RPMI8226 (cell line): ENCODE data around the gene AQP12A.
A peak's percentile ranks its signal among the peaks of the same experiment; 100 is the strongest.
"Not testable (repeated sequence)": the region's sequence is repeated elsewhere in the genome, so short reads cannot be mapped to it uniquely, and the experiment has no call there.

ENCODE experiments used
- DNase-seq: peaks from one replicate; pipeline ENCODE4 v3.0.0-alpha.2; 2015

Gene AQP12A

DNA sequence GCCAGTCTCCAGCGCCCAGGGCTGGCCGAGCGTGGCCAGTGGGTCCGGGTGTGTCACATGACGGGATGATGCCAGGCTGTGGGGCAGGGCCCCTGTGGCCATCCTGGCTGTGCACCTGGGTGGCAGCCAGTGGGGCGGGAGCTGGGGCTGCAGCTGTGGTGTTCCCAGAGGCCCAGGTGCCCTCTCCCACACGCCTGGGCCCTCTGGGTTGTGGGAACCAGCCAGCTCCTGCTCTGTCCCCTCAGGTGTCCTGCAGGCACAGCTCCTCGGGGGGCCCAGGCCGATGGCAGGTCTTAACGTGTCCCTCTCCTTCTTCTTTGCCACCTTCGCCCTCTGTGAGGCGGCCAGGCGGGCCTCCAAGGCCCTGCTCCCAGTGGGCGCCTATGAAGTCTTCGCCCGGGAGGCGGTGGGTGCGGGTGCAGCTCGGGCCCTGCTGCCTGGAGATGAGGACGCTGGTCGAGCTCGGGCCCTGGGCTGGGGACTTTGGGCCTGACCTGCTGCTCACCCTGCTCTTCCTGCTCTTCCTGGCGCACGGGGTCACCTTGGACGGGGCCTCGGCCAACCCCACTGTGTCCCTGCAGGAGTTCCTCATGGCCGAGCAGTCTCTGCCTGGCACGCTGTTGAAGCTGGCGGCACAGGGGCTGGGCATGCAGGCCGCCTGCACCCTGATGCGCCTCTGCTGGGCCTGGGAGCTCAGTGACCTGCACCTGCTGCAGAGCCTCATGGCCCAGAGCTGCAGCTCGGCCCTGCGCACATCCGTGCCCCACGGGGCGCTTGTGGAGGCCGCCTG, at the start of gene AQP12A:
Gene AQP12A (plus strand): TSS at position 236 of the 790 bp plus-strand sequence. CDS start 48 bp downstream, at position 284.
- not testable (repeated sequence) for DNase-seq

DNA sequence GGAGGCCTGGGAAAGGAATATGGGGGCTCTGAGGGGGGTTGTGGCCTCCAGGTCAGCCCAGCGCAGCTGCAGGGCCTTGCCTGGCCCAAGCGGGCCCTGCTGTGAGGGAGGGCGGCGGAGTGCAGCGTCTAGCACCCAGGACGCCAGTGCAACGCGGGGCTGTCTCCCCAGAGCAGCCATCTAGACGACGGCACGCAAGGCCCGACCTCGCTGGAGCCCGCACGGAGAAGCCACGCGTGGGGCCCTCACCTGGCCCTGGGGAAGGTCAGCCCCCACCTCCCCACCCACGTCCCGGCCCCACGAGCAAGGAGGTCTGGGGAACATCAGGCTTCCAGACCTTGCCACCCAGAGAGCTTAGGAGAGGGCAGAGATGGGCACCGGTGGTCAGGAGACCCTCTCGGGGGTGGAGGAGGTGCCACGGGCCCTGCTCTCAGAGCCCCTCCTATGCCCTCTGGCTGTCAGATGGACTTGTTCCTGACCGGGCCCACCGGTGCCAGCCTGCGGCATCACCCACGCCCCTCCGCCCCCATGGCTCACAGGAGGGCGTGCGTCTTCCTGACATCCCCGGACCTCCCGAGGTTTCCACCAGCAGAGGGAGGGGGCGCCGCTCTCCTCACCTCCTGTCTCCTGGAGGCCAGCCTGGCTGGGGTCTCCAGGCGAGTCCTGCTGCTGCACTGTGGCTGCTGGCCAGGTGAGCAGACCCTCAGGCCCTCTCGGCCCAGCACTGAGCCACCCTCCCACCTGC, 49.4 kb upstream of the AQP12A start:
- no peak for DNase-seq

GRCh38 chr2:240642806-240643092, 48.9 kb upstream of the AQP12A start:
- DNase-seq: no peak

DNA sequence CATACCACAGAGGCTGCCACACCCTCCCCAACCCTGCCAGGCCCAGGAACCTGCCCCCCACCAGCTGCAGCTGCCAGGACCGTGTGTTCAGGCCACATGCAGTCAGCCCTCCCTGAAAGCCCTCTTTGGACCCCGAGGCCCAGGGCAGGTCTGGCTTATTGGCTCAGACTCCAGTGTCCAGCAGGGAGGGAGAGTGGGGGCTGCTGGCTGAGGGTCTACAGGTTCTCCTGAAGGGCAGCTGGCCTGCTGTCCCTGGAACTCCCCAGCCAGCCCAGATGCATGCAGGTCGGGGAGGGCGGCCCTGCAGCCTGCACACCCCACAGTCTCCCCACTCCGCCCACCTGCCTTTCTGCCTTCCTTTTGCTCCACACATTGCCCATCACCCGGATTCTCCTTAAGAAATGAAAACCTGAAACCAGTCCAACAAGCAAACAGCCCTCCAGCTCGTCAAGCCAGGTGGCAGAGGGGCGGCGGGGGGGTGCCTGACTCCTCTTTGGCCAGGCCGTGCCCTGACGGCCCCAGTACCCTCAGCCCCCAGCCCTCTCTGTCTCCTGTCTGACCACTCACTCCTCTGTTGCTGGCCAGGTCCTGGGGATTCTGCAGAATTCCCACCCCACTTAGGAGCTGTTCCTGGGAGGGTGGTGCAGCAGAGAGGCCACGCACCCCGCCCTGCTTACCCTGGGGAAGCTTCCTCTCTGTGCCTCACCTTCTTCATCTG, 48.4 kb upstream of the AQP12A start:
- DNase-seq: no peak

DNA sequence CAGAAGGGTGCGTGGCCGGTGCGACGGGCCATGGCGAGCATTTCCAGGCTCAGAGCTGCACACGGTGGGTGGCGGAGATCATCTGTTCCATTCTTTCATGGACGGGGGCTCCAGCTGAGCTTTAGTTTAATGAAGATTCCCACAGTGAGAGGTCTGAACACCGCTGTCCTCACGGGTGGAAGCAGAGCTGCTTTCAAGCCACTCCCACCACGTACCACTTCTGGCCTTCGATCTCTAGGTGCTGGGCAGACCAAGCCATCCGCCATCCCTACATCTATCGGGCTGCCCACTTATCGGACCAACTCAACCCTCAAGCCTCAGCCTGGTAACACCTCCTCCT, 47.9 kb upstream of the AQP12A start:
- DNase-seq: no peak

- no peak for DNase-seq
Observed at GRCh38 chr2:240644171-240644651, 47.5 kb upstream of the AQP12A start.

- no peak for DNase-seq
Observed at GRCh38 chr2:240644859-240645301, 46.8 kb upstream of the AQP12A start.

- DNase-seq: no peak
Observed at GRCh38 chr2:240645346-240645745, 46.3 kb upstream of the AQP12A start.

GRCh38 chr2:240645801-240646175, 45.9 kb upstream of the AQP12A start:
- DNase-seq: no peak

DNA sequence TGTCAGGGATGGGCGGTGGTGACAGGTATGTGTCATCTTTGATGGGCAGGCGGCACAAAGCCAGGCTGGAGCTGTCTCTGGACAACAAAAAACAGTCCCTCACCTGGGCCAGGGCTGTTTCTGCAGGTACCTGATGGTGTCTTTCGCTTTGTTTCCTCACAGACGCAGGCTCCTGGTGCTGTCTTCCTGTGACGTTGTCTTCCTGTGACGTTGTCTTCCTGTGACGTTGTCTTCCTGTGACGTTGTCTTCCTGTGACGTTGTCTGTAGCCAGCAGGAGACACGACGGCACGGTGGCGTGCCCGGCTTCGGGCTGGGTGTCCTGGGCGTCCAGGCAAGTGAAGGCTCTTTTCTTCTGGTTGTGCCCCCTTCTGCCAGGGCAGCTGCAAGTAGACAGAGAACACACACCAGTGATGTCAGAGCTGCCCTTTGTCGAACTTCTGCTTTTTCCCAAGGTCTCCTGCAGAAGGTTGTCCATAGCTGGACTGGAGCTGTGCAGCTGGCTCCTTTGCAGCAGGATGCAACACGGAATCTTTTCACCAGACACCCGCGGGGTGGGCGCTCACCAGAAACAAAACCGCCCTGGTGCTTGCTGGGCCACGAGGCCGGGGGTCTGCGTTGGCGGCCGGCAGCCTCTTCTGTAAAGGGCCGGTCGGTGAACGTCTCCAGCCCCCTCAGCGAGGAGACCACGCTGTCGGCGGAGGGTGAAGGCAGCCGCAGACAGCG, 45.3 kb upstream of the AQP12A start:
- peak; percentile 19 for DNase-seq

DNA sequence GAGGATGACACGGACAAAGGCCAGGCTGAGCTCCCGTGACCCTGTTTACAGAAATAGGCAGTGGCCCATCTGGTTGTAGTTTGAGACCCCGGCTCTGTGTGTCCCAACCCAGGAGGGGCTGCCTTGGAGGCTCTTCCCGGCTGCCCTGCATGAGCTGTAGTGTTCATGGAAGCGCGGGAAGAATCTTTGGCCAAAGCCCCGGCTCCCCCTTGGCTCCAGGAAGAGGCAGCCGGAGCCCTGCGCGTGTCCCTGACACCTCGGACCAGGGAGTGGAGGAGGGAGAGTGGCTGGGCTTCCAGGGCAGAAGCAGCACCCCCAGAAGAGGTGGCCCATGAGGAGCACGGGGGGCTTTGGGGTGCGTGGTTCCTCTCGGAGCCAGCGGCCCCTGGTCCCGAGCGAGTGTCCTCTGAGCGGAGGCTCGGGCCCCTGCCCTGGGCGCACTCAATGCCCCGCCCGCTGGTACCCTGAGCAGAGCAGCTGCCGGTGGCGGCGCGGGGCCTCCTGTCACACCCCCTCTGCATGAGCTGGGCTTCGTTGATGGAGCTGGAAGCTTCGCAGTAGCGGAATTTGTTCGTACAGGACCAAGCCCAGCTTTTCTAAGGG, 44.7 kb upstream of the AQP12A start:
- DNase-seq: no peak

DNA sequence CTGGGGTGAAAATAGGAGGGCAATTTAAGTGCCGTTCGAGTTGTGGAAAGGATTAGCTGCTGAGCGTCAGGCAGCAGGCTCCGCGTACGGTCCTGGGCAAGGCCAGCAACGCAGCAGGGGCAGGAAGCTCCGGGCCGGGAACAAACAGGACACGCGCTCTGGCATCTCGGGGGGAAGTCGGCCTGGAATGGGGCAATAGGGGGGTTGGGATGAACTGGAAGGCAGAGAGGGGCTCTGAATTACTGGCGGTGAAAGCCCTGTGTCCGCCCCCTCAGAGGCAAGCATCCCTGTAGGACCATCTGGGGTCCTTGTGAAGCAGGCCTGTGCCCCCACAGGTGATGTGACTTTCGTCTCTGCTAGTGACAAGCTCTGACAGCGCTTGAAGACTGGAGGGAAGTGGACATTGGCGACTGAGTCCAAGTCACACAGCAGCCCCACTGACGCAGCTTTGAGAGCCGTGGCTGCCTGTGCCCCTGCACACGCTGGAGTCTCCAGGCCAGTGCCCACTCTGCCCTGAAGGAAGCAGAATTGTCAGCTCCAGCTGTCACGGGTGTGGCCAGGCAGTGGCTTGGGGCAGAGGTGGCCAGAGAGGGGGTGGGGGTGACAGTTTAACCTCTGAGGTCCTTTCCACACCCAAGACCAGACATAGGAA, 44.0 kb upstream of the AQP12A start:
- DNase-seq: no peak

DNA sequence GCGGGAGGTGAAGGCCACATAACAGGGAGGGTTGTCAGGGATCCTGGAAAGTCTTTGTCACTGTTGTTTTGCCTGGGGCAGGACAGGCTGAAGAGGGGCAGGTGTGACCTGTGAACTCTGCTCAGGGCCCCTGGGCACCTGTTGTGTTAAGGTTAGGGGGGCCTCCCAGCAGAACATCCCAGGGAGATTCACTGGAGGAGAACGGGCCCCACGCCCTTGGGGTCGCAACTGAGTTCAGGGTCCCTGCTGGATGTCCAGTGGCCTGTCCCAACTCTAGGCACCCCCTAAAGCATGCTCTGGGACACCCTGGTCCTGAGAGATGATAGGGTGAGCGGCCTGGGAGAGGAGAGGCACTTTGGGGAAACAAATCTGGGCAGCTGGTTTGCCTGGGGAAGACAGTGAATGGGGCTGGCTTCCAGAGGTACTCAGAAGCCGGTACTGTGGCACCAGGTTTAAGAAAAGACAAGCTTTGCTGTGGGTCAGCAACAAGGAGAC, 43.5 kb upstream of the AQP12A start:
- DNase-seq: no peak

DNA sequence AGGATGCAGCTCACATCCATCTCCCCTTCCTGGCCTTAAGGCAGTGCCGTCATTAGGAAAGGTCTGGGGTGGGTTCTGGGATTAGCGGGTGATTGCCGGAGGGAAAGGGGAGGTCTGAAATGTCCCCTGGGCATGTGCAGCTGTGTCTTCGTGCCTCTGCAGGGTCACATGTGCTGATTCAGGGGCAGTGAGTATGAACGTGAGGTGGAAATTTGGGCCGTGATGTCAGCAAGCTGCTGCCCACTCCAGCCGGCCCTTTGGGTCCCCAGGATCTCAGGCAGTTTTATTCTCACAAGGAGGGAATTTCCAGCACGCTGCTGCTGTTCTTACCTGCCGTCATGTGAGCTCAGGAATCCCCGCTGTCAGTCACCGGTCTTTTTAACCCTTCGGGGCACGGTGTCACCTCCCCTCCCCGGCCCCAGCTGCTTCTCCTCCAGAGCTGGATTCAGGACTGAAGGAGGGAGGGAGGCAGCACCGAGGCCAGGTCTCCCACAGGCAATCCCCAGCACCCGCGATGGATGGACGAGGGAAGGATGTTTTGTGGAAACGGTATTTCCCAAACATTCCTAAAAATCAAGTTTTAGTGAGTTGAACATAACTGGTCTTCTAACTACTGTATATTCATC, 42.9 kb upstream of the AQP12A start:
- no peak for DNase-seq

DNA sequence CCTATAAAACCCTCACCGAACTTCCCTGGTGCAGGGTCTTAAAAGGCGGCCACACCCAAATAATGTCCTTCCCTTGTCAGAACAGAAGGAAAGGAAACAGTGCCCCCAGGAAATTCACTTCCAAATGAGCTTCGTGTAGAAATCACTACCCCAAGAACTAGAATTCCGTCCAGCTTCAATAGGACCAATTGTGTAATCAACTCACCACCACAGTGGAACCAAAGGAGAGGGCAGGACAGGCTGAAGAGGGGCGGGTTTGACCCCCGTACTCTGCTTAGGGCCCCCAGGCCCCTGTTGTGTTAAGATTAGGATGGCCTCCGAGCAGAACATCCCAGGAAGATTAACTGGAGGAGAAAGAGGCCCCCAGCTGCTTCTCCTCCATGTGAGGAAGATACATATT, 42.3 kb upstream of the AQP12A start:
- DNase-seq: no peak

- DNase-seq: no peak
Observed at GRCh38 chr2:240650254-240650965, 41.3 kb upstream of the AQP12A start.

DNA sequence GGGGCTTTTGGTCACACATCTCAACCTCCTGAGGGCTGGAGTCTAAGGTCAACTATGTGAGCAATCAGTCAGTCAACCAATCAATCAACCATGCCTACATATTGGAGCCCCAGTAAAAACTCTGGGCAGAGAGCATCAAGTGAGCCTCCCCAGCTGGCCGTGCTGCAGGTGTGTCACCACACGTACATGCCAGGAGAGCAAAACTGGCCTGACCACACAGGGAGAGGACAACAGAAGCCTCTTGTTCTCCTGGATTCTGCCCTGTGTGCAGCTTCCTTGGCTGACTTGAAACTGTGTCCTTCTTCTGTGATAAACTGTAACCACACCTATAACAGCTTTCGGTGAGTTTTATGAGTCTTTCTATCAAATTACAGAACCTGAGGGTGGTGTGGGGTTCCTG, 40.5 kb upstream of the AQP12A start:
- no peak for DNase-seq

DNA sequence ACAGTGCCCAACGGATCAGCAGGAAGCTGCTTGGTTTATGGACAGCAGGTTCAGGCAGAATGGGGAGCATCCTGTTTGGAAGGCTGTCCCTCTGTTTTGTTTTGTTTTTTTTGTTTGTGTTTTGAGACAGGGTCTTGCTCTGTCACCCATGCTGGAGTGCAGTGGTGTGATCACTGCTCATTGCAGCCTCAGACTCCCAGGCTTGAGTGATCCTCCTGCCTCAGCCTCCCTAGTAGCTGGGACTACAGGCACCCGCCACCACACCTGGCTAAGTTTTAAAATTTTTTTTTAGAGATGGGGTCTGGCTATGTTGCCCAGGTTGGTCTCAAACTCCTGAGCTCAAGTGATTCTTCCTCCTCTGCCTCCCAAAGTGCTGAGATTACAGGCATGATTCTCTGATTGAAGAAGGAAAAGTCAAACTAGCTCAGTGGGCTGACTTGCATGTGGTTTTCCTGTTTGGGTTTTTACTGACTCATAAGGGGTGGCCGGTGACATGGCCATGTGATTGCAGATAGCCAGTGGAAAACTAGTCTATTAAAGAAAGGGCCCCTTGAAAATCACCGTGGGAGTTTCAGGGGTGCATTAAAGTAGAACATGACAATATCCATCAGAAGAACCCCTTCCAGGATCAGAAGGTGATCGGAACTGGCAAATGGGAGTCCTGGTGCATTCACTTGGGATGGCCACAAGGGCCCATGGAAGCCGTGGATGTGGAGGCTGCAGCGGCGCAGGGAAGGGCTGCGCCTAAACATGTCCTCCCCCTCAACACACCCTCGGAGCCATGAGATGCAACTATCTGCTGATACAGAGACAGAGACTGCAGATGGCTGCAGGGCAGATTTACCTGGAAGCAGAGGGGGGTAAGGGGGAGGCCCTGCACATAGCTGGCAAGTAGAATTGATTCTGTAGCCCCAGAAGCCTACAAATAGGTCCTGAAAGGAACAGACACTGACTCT, 35.5 kb upstream of the AQP12A start:
- DNase-seq: no peak

DNA sequence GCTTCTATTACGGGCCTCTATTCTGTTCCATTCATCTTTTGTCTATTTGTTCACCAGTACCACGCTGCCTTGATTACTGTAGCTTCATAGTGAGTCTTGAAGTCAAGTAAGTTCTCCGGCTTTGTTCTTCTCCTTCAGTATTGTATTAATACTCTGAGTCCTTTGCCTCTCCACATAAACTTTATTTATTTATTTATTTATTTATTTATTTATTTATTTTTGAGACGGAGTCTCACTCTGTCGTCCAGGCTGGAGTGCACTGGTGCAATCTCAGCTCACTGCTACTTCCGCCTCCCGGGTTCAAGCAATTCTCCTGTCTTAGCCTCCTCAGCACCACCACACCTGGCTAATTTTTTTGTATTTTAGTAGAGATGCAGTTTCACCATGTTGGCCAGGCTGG, 31.8 kb upstream of the AQP12A start:
- not testable (repeated sequence) for DNase-seq

- DNase-seq: no peak
Observed at GRCh38 chr2:240662681-240663080, 29.0 kb upstream of the AQP12A start.
